HepG2 (cell line): ENCODE data around the gene ACACA. TPM values are rescaled to one million over a fixed set of nuclear protein-coding genes. Genes with fewer than 3 reads are reported as not detected.

ENCODE experiments used
- ARNT2 ChIP-seq: sonication (generic); formaldehyde crosslinking; IDR thresholded peaks from 2 replicates; pipeline ENCODE4 v1.8.0; 2022; ENCODE audit warnings: mild to moderate bottlenecking, low read depth, missing genetic modification reagents, moderate library complexity
- BORCS8-MEF2B ChIP-seq: sonication (generic); formaldehyde crosslinking; IDR thresholded peaks from 2 replicates; pipeline ENCODE4 v1.8.0; 2022; ENCODE audit warnings: mild to moderate bottlenecking, missing genetic modification reagents
- CEBPG ChIP-seq: IDR thresholded peaks from 2 replicates; pipeline ENCODE4 v1.6.1; 2016
- KLF11 ChIP-seq: IDR thresholded peaks from 2 replicates; pipeline ENCODE4 v1.6.1; 2016; ENCODE audit warnings: missing compliant biosample characterization
- SP140L ChIP-seq: sonication (generic); formaldehyde crosslinking; IDR thresholded peaks from 2 replicates; pipeline ENCODE4 v1.4.0; 2020; ENCODE audit warnings: missing genetic modification reagents, borderline replicate concordance
- TBX2 ChIP-seq: sonication (generic); formaldehyde crosslinking; IDR thresholded peaks from 2 replicates; pipeline ENCODE4 v1.5.0; 2020; ENCODE audit warnings: missing genetic modification reagents, mild to moderate bottlenecking, borderline replicate concordance
- YEATS2 ChIP-seq: sonication (generic); formaldehyde crosslinking; IDR thresholded peaks from 2 replicates; pipeline ENCODE4 v1.4.0; 2020; ENCODE audit warnings: missing genetic modification reagents, borderline replicate concordance
- ZFP41 ChIP-seq: sonication (generic); formaldehyde crosslinking; IDR thresholded peaks from 2 replicates; pipeline ENCODE4 v1.4.0; 2020; ENCODE audit warnings: mild to moderate bottlenecking, missing genetic modification reagents, borderline replicate concordance
- ZFP90 ChIP-seq: sonication (generic); formaldehyde crosslinking; IDR thresholded peaks from 2 replicates; pipeline ENCODE4 v1.8.0; 2022; ENCODE audit warnings: missing genetic modification reagents, mild to moderate bottlenecking, inconsistent platforms, borderline replicate concordance
- ZNF777 ChIP-seq: sonication (generic); formaldehyde crosslinking; IDR thresholded peaks from 2 replicates; pipeline ENCODE4 v1.4.0; 2020; ENCODE audit warnings: missing genetic modification reagents
- polyA plus RNA-seq, 8 experiments: library from polyadenylated mRNA; depleted of rRNA in 3 of 8; stranded (reverse) in 7 of 8; unstranded in 1 of 8; fragments of >200 nt; fragmentation: Illumina TruSeq in 4 of 8; extraction: Trizol in 4 of 8; gene quantifications; 2 replicates each; pipeline versions ENCODE4 v1.2.1 to v1.2.3, GENCODE V29; 2011 to 2016; ENCODE audit warnings: low read depth in 4 of 8, missing spikeins in 1 of 8, mixed read lengths in 1 of 8; ENCODE audit not compliant: insufficient read depth in 1 of 8
- total RNA-seq, 5 experiments: library from RNA; depleted of rRNA; stranded (reverse); fragments of >200 nt; fragmentation: Illumina TruSeq; extraction: Trizol; gene quantifications; 2 replicates each; pipeline ENCODE4 v1.2.3, GENCODE V29; 2016; ENCODE audit warnings: low read depth in 1 of 5
- TF ChIP-seq, protein P1 (sequence below): sonication (generic); formaldehyde crosslinking; IDR thresholded peaks from 2 replicates; pipeline ENCODE4 v1.4.0; 2020; ENCODE audit warnings: missing genetic modification reagents
- TF ChIP-seq, protein P2 (sequence below): sonication (generic); formaldehyde crosslinking; IDR thresholded peaks from 2 replicates; pipeline ENCODE4 v1.5.0; 2020; ENCODE audit warnings: mild to moderate bottlenecking, missing genetic modification reagents
- TF ChIP-seq, protein P3 (sequence below): sonication (generic); formaldehyde crosslinking; IDR thresholded peaks from 2 replicates; pipeline ENCODE4 v1.5.0; 2020; ENCODE audit warnings: mild to moderate bottlenecking, missing genetic modification reagents
- TF ChIP-seq, protein P4 (sequence below): sonication (generic); formaldehyde crosslinking; IDR thresholded peaks from 2 replicates; pipeline ENCODE4 v1.4.0; 2020; ENCODE audit warnings: low read depth, missing genetic modification reagents
- TF ChIP-seq, protein P5 (sequence below): sonication (generic); formaldehyde crosslinking; IDR thresholded peaks from 2 replicates; pipeline ENCODE4 v1.5.1; 2020; ENCODE audit warnings: mild to moderate bottlenecking, missing genetic modification reagents, moderate library complexity

ACACA gene
- total and polyA plus RNA-seq, 2 of the 13 experiments (the other 11 are each of a cell fraction or from before 2014, with no cell fraction given) = 39.2 to 47.2 TPM

DNA sequence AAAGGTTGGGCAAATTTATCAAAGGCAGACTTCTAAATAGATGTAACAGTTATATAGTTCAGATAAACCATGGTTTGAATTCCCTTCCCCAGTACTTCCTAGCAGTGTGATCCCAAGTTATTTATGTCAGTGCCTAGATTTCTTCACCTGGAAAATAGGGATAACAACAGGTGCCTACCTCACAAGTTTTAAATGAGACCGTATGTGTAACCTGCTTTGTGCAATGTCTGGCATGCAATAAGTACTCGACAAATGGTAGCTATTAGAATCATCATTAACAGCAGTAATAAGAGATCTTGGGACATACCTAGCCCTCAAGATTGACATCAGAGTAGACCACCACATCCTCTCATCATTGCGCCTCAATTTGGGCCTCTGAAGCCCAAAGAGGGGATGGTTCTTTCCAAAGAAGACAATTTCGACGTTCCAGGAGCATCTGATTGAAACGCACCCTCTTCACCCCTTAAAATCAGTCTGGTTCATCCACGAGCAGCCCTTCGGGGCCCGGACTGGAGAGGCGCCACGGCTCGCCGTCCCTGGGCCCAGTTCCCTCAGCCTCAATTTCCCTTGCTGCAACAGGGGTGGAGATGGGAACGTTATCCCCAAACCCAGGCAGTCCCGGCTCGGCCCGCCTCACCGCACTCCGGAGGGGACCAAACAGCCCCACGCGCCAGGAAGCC, 541 bp downstream of the ACACA start (continued):
- TF ChIP-seq, protein P1, sequence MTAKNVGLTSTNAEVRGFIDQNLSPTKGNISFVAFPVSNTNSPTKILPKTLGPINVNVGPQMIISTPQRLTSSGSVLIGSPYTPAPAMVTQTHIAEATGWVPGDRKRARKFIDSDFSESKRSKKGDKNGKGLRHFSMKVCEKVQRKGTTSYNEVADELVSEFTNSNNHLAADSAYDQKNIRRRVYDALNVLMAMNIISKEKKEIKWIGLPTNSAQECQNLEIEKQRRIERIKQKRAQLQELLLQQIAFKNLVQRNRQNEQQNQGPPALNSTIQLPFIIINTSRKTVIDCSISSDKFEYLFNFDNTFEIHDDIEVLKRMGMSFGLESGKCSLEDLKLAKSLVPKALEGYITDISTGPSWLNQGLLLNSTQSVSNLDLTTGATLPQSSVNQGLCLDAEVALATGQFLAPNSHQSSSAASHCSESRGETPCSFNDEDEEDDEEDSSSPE (CRISPR knock-in tag) = peak; percentile 29; the same call in 1 of the 2 replicates
- no peak for TF ChIP-seq SP140L
- TF ChIP-seq KLF11 (CRISPR knock-in tag) = 0 out of 2 replicates have a peak, but pooled peaks have one; percentile 11
- TF ChIP-seq, protein P2, sequence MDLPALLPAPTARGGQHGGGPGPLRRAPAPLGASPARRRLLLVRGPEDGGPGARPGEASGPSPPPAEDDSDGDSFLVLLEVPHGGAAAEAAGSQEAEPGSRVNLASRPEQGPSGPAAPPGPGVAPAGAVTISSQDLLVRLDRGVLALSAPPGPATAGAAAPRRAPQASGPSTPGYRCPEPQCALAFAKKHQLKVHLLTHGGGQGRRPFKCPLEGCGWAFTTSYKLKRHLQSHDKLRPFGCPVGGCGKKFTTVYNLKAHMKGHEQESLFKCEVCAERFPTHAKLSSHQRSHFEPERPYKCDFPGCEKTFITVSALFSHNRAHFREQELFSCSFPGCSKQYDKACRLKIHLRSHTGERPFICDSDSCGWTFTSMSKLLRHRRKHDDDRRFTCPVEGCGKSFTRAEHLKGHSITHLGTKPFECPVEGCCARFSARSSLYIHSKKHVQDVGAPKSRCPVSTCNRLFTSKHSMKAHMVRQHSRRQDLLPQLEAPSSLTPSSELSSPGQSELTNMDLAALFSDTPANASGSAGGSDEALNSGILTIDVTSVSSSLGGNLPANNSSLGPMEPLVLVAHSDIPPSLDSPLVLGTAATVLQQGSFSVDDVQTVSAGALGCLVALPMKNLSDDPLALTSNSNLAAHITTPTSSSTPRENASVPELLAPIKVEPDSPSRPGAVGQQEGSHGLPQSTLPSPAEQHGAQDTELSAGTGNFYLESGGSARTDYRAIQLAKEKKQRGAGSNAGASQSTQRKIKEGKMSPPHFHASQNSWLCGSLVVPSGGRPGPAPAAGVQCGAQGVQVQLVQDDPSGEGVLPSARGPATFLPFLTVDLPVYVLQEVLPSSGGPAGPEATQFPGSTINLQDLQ (CRISPR knock-in tag) = 0 out of 2 replicates have a peak, but pooled peaks have one; percentile 12
- TF ChIP-seq, protein P3, sequence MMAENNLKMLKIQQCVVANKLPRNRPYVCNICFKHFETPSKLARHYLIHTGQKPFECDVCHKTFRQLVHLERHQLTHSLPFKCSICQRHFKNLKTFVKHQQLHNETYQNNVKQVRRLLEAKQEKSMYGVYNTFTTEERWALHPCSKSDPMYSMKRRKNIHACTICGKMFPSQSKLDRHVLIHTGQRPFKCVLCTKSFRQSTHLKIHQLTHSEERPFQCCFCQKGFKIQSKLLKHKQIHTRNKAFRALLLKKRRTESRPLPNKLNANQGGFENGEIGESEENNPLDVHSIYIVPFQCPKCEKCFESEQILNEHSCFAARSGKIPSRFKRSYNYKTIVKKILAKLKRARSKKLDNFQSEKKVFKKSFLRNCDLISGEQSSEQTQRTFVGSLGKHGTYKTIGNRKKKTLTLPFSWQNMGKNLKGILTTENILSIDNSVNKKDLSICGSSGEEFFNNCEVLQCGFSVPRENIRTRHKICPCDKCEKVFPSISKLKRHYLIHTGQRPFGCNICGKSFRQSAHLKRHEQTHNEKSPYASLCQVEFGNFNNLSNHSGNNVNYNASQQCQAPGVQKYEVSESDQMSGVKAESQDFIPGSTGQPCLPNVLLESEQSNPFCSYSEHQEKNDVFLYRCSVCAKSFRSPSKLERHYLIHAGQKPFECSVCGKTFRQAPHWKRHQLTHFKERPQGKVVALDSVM = 0 out of 2 replicates have a peak, but pooled peaks have one; percentile 15
- TF ChIP-seq TBX2 (CRISPR knock-in tag) = peak; percentile 45; the same call in 1 of the 2 replicates
- peak; percentile 76 for TF ChIP-seq BORCS8-MEF2B (CRISPR knock-in tag)
- TF ChIP-seq ZFP41 (CRISPR knock-in tag) = peak; percentile 64; the same call in 1 of the 2 replicates
- no peak for TF ChIP-seq ZFP90 (CRISPR knock-in tag)
- TF ChIP-seq, protein P4, sequence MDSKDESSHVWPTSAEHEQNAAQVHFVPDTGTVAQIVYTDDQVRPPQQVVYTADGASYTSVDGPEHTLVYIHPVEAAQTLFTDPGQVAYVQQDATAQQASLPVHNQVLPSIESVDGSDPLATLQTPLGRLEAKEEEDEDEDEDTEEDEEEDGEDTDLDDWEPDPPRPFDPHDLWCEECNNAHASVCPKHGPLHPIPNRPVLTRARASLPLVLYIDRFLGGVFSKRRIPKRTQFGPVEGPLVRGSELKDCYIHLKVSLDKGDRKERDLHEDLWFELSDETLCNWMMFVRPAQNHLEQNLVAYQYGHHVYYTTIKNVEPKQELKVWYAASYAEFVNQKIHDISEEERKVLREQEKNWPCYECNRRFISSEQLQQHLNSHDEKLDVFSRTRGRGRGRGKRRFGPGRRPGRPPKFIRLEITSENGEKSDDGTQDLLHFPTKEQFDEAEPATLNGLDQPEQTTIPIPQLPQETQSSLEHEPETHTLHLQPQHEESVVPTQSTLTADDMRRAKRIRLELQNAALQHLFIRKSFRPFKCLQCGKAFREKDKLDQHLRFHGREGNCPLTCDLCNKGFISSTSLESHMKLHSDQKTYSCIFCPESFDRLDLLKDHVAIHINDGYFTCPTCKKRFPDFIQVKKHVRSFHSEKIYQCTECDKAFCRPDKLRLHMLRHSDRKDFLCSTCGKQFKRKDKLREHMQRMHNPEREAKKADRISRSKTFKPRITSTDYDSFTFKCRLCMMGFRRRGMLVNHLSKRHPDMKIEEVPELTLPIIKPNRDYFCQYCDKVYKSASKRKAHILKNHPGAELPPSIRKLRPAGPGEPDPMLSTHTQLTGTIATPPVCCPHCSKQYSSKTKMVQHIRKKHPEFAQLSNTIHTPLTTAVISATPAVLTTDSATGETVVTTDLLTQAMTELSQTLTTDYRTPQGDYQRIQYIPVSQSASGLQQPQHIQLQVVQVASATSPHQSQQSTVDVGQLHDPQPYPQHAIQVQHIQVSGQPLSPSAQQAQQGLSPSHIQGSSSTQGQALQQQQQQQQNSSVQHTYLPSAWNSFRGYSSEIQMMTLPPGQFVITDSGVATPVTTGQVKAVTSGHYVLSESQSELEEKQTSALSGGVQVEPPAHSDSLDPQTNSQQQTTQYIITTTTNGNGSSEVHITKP (CRISPR knock-in tag) = no peak
- no peak for TF ChIP-seq ZNF777 (CRISPR knock-in tag)
- TF ChIP-seq, protein P5, sequence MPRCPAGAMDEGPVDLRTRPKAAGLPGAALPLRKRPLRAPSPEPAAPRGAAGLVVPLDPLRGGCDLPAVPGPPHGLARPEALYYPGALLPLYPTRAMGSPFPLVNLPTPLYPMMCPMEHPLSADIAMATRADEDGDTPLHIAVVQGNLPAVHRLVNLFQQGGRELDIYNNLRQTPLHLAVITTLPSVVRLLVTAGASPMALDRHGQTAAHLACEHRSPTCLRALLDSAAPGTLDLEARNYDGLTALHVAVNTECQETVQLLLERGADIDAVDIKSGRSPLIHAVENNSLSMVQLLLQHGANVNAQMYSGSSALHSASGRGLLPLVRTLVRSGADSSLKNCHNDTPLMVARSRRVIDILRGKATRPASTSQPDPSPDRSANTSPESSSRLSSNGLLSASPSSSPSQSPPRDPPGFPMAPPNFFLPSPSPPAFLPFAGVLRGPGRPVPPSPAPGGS = peak; percentile 54; the same call in 1 of the 2 replicates
- peak; percentile 25; the same call in 1 of the 2 replicates for TF ChIP-seq YEATS2
- TF ChIP-seq CEBPG (CRISPR knock-in tag) = peak; percentile 19; the same call in 1 of the 2 replicates
- TF ChIP-seq ARNT2 (CRISPR knock-in tag) = 0 out of 2 replicates have a peak, but pooled peaks have one; percentile 67
